DND-41 (cell line): ENCODE measurements around the gene NUDT1.

Experiments
- ATAC-seq: fragments of 200-7000 bp; cut with Tn5 transposase; 3 replicates; pipeline ENCODE4 v1.9.1; 2021; ENCODE audit warnings: low read depth; ENCODE audit not compliant: insufficient read depth
- DNase-seq: peaks from one replicate; pipeline ENCODE4 v3.0.0-alpha.2; 2020
- H2AFZ ChIP-seq: 2 replicates; pipeline ENCODE4 v1.6.0; 2012; ENCODE audit warnings: low read depth, low read length
- H3K27ac ChIP-seq: 2 replicates; pipeline ENCODE4 v1.5.1; 2012; ENCODE audit warnings: low read length, inconsistent platforms
- H3K27me3 ChIP-seq: fragments of 200-600 bp; sonication (generic); 2 replicates; pipeline ENCODE4 v1.6.0; 2012; ENCODE audit warnings: low read length, mild to moderate bottlenecking, inconsistent platforms; ENCODE audit not compliant: insufficient read depth, poor library complexity
- H3K36me3 ChIP-seq: 2 replicates; pipeline ENCODE4 v1.5.1; 2012; ENCODE audit warnings: low read length, inconsistent platforms; ENCODE audit not compliant: insufficient read depth
- H3K4me1 ChIP-seq: 2 replicates; pipeline ENCODE4 v1.5.1; 2012; ENCODE audit warnings: mild to moderate bottlenecking, low read length; ENCODE audit not compliant: insufficient read depth
- H3K4me2 ChIP-seq: 2 replicates; pipeline ENCODE4 v1.6.0; 2012; ENCODE audit warnings: mild to moderate bottlenecking, moderate library complexity, low read length, inconsistent platforms; ENCODE audit not compliant: insufficient read depth
- H3K4me3 ChIP-seq, 2 experiments: fragments of 200-600 bp in 1 of 2; shearing (Covaris generic) in 1 of 2; 2 replicates each; pipeline ENCODE4 v1.5.1; 2012 to 2016; ENCODE audit warnings: inconsistent platforms in 2 of 2, low read length in 2 of 2, mild to moderate bottlenecking in 2 of 2, low read depth in 1 of 2, moderate library complexity in 1 of 2
- H3K79me2 ChIP-seq: 2 replicates; pipeline ENCODE4 v1.6.0; 2012; ENCODE audit warnings: low read length, inconsistent platforms; ENCODE audit not compliant: insufficient read depth
- H3K9ac ChIP-seq: 2 replicates; pipeline ENCODE4 v1.6.0; 2012; ENCODE audit warnings: low read depth, mild to moderate bottlenecking, inconsistent platforms, low read length, moderate library complexity
- H3K9me3 ChIP-seq: 2 replicates; pipeline ENCODE4 v1.5.1; 2012; ENCODE audit warnings: low read length, moderate library complexity, mild to moderate bottlenecking, inconsistent platforms; ENCODE audit not compliant: insufficient read depth, severe bottlenecking
- H4K20me1 ChIP-seq: 2 replicates; pipeline ENCODE4 v1.6.0; 2012; ENCODE audit warnings: low read length; ENCODE audit not compliant: insufficient read depth
- CTCF ChIP-seq: IDR thresholded peaks from 2 replicates; pipeline ENCODE4 v1.5.1; 2012; ENCODE audit warnings: borderline replicate concordance, low read length, moderate library complexity, mild to moderate bottlenecking; ENCODE audit not compliant: poor library complexity, severe bottlenecking; ENCODE audit errors: extremely low read depth
- EZH2 ChIP-seq: IDR thresholded peaks from 3 replicates; pipeline ENCODE4 v1.6.1; 2012; ENCODE audit warnings: borderline replicate concordance, low read depth, mild to moderate bottlenecking, moderate library complexity, low read length, inconsistent platforms; ENCODE audit not compliant: severe bottlenecking

Gene NUDT1

GRCh38 chr7:2243458-2243857 is 1.4 kb downstream of the NUDT1 start:
- peaks cover 53% of the 10 kb centered on the region for H3K36me3 ChIP-seq
- no peak for ATAC-seq
- H4K20me1 ChIP-seq: peaks cover 19% of the 10 kb centered on the region
- peak overlapping the region; percentile 99 for H3K9ac ChIP-seq
- H3K4me2 ChIP-seq: peak overlapping the region; percentile 88
- peak overlapping the region in 1 of 2 experiments; percentile 71; a peak in 2 of 4 replicates for H3K4me3 ChIP-seq
- peak overlapping the region; percentile 78 for H3K27ac ChIP-seq
- H2AFZ ChIP-seq: no peak overlapping the region
- H3K9me3 ChIP-seq: no peaks in the 10 kb centered on the region
- H3K4me1 ChIP-seq: peaks cover 39% of the 10 kb centered on the region
- peaks cover 62% of the 10 kb centered on the region for H3K79me2 ChIP-seq
- H3K27me3 ChIP-seq: no peaks in the 10 kb centered on the region
- TF ChIP-seq CTCF: no peak
- no peak for DNase-seq

- TF ChIP-seq EZH2 (no peak), CTCF (no peak)
- no peaks in the 10 kb centered on the region for H3K9me3 ChIP-seq
- H3K79me2 ChIP-seq: peaks cover 56% of the 10 kb centered on the region
- ATAC-seq: no peak
- H4K20me1 ChIP-seq: peaks cover 13% of the 10 kb centered on the region
- peaks cover 54% of the 10 kb centered on the region for H3K36me3 ChIP-seq
- H3K27ac ChIP-seq: no peak overlapping the region
- DNase-seq: no peak
- no peaks in the 10 kb centered on the region for H3K27me3 ChIP-seq
- peaks cover 36% of the 10 kb centered on the region for H3K4me1 ChIP-seq
- H3K4me3 ChIP-seq: no peak overlapping the region
- no peak overlapping the region; the same call in 1 of the 2 replicates for H3K9ac ChIP-seq
- H2AFZ ChIP-seq: no peak overlapping the region
- peak overlapping the region; percentile 88 for H3K4me2 ChIP-seq
These were observed 2.5 kb downstream of the NUDT1 start for GRCh38 chr7:2244404-2244995.

GRCh38 chr7:2245883-2246675 is 4.1 kb downstream of the NUDT1 start:
- H3K4me2 ChIP-seq: no peak overlapping the region
- H3K79me2 ChIP-seq: peaks cover 40% of the 10 kb centered on the region
- no peaks in the 10 kb centered on the region for H3K9me3 ChIP-seq
- peaks cover 9% of the 10 kb centered on the region for H4K20me1 ChIP-seq
- peaks cover 53% of the 10 kb centered on the region for H3K36me3 ChIP-seq
- H3K4me1 ChIP-seq: peaks cover 24% of the 10 kb centered on the region
- H3K4me3 ChIP-seq: no peak overlapping the region
- no peak overlapping the region for H3K27ac ChIP-seq
- H3K27me3 ChIP-seq: no peaks in the 10 kb centered on the region
- ATAC-seq: no peak
- H2AFZ ChIP-seq: no peak overlapping the region
- no peak overlapping the region for H3K9ac ChIP-seq
- TF ChIP-seq EZH2 (no peak), CTCF (no peak)
- no peak for DNase-seq
